ENCODE measurements around the gene PAPLN.

Gene PAPLN

DNA sequence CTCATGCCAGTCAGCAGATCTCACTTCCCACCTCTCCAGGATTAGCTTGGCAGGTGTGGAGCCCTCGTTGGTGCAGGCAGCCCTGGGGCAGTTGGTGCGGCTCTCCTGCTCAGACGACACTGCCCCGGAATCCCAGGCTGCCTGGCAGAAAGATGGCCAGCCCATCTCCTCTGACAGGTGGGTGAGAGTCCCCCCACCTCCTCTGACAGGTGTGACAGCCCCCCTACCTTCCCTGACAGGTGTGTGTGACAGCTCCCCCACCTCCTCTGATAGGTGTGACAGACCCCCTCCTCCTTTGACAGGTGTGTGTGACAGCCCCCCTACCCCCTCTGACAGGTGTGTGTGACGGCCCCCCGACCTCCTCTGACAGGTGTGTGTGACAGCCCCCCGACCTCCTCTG lies 26.3 kb downstream of the PAPLN start:
- no peak for DNase-seq

DNA sequence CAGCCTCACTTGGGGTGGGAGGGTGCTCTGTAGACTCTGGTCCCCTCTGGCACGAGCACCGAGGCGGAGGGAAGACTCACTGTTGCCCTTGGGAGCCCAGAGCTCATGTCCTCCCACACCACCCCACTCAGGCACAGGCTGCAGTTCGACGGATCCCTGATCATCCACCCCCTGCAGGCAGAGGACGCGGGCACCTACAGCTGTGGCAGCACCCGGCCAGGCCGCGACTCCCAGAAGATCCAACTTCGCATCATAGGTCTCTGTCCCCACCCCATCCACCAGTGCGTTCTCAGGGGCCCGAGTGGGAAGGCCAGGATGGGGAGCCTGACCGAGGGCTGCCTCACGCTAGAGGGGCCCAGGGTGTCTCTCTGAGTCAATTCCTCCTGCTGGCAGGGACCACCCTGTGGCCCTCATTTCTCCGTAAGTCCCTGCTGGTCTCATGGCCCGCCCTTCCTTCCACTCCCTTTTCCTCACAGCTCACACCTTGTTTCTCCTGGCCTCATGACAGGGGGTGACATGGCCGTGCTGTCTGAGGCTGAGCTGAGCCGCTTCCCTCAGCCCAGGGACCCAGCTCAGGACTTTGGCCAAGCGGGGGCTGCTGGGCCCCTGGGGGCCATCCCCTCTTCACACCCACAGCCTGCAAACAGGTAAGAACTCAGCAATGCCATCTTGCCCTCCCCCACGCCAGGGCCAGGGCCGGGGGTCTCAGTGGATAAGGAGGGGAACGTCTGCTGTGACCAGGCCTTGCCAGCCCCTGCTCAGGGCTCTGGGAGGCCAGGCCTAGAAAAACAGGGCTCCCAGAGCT lies 27.0 kb downstream of the PAPLN start:
- no peak for DNase-seq

DNA sequence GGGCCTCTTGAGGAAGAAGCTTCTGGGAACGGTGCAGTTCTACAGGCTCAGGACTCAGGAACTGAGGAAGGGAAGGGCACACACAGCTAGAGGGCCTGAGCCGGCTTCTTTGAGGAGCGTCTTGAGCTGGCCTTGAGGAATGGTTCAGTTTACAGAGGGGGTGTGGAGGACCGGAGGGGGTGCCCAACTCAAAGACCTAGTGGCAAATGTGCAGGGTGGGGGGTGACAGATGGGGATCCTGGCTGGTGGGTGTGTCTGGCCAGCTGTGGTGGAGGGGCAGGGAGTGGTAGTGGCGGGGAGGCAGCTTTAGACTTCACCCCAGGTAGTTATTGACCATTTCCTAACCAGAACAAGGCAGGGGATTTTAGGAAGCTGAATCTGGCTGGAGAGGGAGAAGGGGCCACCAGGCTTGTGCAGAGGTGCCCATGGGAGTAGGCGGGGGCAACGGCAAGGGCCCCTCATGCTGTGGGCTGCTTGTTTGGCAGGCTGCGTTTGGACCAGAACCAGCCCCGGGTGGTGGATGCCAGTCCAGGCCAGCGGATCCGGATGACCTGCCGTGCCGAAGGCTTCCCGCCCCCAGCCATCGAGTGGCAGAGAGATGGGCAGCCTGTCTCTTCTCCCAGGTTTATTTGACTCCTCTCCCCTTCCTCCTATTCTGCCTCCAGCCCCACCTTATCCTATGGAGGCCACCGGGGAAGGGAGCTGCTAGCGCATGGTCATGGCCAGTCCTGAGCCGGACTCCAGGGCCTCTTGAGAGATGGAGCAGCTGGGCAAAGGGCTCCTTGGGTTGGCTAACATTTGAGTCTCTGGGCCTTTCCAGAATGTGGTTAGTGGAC lies 27.8 kb downstream of the PAPLN start:
- DNase-seq, result no peak

GRCh38 chr14:73265721-73266046 lies 28.4 kb downstream of the PAPLN start:
- no peak for DNase-seq

DNA sequence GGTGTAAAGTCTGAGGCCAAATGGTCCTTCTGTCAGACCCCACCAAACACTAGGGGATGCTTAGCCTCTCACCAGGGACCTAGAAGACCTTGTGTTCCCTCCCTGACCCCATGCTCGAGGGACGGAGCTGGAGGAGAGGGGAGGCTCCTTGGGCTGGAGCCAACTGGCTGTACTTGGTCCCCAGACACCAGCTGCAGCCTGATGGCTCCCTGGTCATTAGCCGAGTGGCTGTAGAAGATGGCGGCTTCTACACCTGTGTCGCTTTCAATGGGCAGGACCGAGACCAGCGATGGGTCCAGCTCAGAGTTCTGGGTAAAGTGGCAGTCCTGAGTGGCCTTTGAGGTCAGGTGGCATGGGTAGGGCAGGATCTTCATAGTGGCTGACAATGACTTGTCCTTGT lies 29.0 kb downstream of the PAPLN start:
- no peak for DNase-seq

DNA sequence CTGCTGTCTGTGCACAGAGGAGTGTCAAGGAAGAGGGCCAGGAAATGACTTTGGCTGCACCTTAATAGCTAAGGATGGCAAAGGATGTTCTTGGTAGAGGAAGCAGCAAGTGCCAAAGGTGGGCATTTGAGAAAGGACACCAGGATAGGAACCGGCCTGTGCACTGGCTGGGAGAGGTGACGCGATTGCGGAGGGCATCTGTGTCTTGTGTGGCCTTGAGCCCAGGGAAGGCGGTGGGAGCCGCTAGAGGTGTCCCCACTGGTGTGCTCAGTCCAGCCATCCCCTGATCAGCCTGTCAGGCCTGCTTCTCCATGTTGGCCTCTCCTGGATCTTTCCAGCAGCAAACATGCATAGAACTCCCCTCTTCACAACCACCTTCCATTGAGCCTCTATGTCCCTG lies 30.2 kb downstream of the PAPLN start:
- DNase-seq, result no peak

- peak; percentile 7 for DNase-seq
Measured at GRCh38 chr14:73269729-73270531, 32.6 kb downstream of the PAPLN start.

DNA sequence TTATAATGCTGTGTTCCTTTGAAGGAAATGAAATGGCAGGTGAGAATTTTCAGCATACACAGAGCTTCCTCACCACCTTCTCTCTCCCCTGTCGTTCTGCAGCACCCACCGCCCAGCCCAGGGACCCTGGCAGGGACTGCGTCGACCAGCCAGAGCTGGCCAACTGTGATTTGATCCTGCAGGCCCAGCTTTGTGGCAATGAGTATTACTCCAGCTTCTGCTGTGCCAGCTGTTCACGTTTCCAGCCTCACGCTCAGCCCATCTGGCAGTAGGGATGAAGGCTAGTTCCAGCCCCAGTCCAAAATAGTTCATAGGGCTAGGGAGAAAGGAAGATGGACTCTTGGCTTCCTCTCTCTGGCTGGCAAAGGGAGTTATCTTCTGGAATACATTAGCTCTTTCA lies 35.1 kb downstream of the PAPLN start:
- DNase-seq, result no peak

DNA sequence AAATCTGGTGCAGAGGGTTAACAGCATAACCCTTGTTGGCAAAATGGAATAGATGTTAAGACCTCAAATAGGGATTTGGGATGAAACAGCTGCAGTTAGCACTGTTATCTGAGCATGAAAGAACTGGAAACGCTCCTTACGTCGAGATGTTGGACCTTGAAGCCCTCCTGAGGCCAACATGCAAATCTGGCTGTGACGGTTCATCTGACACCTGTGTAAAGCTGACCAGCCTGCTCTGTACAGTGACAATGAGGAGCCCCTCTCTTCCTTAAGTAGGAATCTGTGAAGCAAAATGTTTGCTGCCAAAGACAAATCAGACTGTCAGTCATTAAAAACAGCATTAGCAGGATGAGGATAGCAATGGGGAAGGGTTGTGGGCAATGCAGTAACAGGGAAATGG lies 36.5 kb downstream of the PAPLN start:
- no peak for DNase-seq

DNA sequence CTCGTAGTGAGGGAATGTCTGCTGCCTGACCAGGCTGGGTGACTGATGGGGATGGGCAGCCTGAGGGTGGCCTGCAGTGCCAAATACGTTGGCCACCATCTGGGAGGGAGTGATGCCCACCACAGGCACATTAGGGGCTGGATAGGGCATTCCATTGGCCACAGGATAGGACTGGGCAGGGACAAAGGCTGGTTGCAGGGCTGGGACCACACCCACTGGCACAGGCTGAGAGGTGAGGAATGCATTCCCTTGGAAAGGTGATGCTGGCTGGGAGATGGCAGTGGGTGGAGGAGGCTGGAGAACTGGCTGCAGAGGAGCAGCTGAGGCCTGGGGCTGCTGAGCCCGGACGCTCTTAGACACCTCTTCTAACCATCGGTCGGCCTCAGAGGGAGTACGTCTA lies 39.5 kb downstream of the PAPLN start:
- no peak for DNase-seq

DNA sequence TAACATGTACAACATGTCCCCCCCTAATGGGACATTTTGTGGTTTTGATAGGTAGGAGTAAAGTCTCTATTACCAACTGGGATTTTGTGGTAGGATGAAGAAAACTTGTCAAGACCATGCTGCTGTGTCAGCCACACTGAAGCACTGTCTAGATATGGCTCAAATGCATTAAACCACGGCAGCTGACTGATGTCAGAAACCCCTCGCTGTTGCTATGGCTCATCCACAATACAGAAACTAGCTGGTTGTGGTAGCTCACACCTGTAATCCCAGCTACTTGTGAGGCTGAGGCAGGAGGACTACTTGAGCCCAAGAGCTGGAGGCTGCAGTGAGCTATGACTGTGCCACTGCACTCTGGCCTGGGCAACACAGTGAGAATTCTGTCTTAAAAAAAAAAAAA lies 40.1 kb downstream of the PAPLN start:
- DNase-seq, result no peak

DNA sequence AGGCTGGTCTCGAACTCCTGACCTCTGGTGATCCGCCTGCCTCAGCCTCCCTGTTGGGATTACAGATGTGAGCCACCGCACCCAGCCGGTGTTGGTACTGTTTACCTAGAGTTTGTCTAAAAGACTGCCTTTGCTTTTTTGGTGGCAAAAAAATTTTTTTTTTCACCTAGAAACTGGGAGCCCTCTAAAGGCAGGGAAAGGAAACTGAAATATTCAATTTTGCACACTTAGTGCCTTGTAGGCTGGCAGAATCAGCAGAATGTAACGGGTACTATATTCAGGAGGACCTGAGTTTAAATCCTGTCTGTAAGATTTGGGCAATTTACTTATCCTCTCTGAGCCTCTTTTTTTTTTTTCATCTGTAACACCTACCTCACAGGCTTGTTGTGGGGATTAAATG lies 43.6 kb downstream of the PAPLN start:
- no peak for DNase-seq

- DNase-seq, result peak; percentile 35
Measured at GRCh38 chr14:73283608-73284379, 46.5 kb downstream of the PAPLN start.

GRCh38 chr14:73285979-73286378 lies 48.7 kb downstream of the PAPLN start:
- DNase-seq, result no peak

DNA sequence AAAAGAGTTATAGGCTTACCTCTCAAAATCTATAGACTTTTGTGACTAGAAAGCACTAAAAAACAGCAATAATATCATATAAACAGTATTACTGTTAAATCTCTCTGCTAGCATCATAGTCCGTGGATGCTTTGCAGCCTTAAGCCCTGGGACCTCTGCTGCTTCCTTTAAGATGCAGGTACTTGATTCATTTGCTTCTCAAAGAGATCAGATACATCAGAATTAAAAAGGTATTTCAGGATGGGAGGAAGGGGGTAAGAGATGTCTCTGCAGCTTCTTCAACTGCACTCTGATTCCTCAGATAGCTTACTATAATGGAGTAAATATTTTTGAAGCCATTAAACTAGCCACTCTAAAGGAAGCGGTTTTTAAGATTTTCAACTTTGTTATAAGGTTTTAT lies 49.3 kb downstream of the PAPLN start:
- no peak for DNase-seq

- DNase-seq, result no peak
Measured at GRCh38 chr14:73287071-73287470, 49.8 kb downstream of the PAPLN start.

DNA sequence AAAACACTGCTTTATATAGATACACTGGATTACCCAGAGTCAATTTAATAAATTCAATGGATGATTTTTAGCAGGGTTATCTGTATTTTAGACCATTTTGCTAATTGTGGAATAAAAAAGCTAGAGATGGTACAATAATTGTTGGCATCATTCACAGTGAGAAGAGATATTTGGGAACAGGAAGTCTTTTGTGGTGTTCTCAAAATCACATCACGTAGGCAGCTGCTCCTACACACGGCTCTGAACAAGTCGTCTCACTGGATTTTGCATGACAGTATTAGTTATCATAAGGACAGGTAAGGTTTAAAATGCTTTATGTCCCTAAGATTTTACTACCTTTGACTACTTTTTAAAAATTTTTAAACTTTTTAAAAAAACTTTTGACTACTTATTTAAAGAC lies 52.0 kb downstream of the PAPLN start:
- no peak for DNase-seq

GRCh38 chr14:73289729-73290128 lies 52.4 kb downstream of the PAPLN start:
- no peak for DNase-seq

GRCh38 chr14:73290279-73290678 lies 53.0 kb downstream of the PAPLN start:
- DNase-seq, result no peak

- no peak for DNase-seq
Measured at GRCh38 chr14:73293782-73294781, 56.8 kb downstream of the PAPLN start.

- peak; percentile 23 for DNase-seq
Measured at GRCh38 chr14:73295198-73295796, 58.0 kb downstream of the PAPLN start.

All from fibroblast of upper back skin (primary cell).